Upper lobe of right lung (tissue), 1 donor: ENCODE results near the gene HCFC1R1. TPM values are rescaled to one million over a fixed set of nuclear protein-coding genes. Genes with fewer than 3 reads are reported as not detected.

ENCODE experiments used
- ATAC-seq: fragments of 200-7000 bp; cut with Tn5 transposase; one replicate; pipeline ENCODE4 v1.9.1; 2020; ENCODE audit warnings: mild to moderate bottlenecking, moderate library complexity
- DNase-seq: peaks from one replicate; pipeline ENCODE4 v3.0.0-alpha.2; 2020
- H3K27ac ChIP-seq: fragments of 200-600 bp; one replicate; pipeline ENCODE4 v1.8.0; 2022
- H3K27me3 ChIP-seq: fragments of 200-600 bp; one replicate; pipeline ENCODE4 v1.8.0; 2022; ENCODE audit warnings: mild to moderate bottlenecking
- H3K36me3 ChIP-seq: fragments of 200-600 bp; one replicate; pipeline ENCODE4 v1.8.0; 2022
- H3K4me1 ChIP-seq: fragments of 200-600 bp; one replicate; pipeline ENCODE4 v1.8.0; 2022
- H3K4me3 ChIP-seq: fragments of 200-600 bp; one replicate; pipeline ENCODE4 v1.8.0; 2022; ENCODE audit warnings: mild to moderate bottlenecking
- H3K9me3 ChIP-seq: fragments of 200-600 bp; one replicate; pipeline ENCODE4 v1.8.0; 2022
- intact Hi-C: fragments of 100-400 bp; cut with DNase I; formaldehyde crosslinking; loops from one replicate; pipeline ENCODE4 v1.11.0; 2022
- total RNA-seq: library from RNA; stranded (reverse); fragmentation: NEBNext Ultra II Directional; extraction: Animal tissue kit (Norgen Biotek cat#: 25700); gene quantifications from one replicate; pipeline ENCODE4 v1.2.1, GENCODE V29; 2021
- TF ChIP-seq, protein P1 (sequence below): fragments of 200-600 bp; IDR thresholded peaks from one replicate; pipeline ENCODE4 v1.8.0; 2022; ENCODE audit warnings: antibody characterized with exemption
- donor health status: DM: no; HTN: yes; CAD: no; lungs with severe emphysema.

The HCFC1R1 gene
- total RNA-seq, 1 donor from 2014 or later = 55.7 TPM

DNA sequence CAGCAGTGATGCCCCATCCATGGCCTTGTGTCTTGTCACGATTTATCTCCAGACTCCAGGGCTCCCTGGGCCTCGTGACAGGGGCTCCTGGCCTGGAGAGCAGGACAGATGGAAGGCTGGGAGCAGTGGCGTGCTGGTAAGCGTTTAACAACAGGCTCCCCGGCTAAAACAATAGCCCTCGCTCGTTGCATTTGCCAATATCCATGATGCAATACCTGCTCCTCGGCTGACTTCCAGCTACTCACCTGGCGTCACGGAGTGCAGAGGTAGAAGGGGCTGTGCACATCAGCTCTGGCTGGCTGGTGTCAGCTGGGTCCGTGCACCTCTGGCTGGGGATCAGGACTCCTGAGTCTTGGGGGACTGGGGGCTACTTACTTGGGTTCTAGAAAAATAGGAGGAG is 14.5 kb upstream of the HCFC1R1 start:
- Histone ChIP-seq H3K27ac (no peak overlapping the region), H3K4me1 (no peaks in the 10 kb centered on the region), H3K4me3 (no peak overlapping the region), H3K27me3 (peaks cover 62% of the 10 kb centered on the region), H3K9me3 (no peaks in the 10 kb centered on the region), H3K36me3 (no peaks in the 10 kb centered on the region)
- ATAC-seq (peak; percentile 39), DNase-seq (peak; percentile 75)
- TF ChIP-seq, protein P1, sequence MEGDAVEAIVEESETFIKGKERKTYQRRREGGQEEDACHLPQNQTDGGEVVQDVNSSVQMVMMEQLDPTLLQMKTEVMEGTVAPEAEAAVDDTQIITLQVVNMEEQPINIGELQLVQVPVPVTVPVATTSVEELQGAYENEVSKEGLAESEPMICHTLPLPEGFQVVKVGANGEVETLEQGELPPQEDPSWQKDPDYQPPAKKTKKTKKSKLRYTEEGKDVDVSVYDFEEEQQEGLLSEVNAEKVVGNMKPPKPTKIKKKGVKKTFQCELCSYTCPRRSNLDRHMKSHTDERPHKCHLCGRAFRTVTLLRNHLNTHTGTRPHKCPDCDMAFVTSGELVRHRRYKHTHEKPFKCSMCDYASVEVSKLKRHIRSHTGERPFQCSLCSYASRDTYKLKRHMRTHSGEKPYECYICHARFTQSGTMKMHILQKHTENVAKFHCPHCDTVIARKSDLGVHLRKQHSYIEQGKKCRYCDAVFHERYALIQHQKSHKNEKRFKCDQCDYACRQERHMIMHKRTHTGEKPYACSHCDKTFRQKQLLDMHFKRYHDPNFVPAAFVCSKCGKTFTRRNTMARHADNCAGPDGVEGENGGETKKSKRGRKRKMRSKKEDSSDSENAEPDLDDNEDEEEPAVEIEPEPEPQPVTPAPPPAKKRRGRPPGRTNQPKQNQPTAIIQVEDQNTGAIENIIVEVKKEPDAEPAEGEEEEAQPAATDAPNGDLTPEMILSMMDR = no peak
- intact Hi-C loops = no loop called here

DNA sequence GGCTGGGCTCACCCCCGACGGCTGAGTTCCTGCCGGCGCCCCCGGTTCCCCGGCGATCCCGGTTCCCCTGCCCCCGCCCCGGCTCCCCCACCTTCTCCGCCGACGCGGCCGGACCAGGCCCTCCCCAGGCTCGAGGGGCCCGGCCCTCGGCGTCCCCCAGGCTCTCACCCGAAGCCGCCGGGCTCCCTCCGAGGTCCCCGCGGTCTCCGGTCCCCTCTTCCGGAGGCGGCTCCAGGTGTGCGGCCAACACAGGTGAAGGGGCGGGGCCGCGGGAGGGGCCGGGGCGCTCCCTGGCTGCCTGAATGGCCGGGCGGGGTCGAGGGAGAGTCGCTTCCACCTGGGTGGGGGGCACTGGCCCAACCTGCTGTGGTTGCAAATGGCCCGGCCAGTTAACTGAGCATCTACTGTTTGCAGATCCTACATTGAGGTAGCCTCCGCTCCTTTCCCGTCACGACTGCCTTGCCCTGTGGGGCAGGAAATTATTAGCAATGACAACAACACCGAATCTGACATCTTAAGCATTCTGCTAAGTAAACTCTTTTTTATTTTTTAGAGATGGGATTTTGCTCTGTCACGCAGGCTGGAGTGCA is 13.1 kb upstream of the HCFC1R1 start, which contains the start of gene BICDL2:
Gene BICDL2, minus strand, starts transcription at position 219 of the 590 bp plus-strand sequence. CDS start 1,448 bp downstream, outside the sequence.
- TF ChIP-seq, protein P1 = no peak
- Histone ChIP-seq H3K36me3 (no peaks in the 10 kb centered on the region), H3K27me3 (peaks cover 58% of the 10 kb centered on the region), H3K4me1 (no peaks in the 10 kb centered on the region), H3K9me3 (no peaks in the 10 kb centered on the region), H3K4me3 (peak within 1 kb of the TSS; percentile 46), H3K27ac (peak within 1 kb of the TSS; percentile 36)
- DNase-seq (peak; percentile 86), ATAC-seq (peak; percentile 81)
- intact Hi-C loops = no loop called here

DNA sequence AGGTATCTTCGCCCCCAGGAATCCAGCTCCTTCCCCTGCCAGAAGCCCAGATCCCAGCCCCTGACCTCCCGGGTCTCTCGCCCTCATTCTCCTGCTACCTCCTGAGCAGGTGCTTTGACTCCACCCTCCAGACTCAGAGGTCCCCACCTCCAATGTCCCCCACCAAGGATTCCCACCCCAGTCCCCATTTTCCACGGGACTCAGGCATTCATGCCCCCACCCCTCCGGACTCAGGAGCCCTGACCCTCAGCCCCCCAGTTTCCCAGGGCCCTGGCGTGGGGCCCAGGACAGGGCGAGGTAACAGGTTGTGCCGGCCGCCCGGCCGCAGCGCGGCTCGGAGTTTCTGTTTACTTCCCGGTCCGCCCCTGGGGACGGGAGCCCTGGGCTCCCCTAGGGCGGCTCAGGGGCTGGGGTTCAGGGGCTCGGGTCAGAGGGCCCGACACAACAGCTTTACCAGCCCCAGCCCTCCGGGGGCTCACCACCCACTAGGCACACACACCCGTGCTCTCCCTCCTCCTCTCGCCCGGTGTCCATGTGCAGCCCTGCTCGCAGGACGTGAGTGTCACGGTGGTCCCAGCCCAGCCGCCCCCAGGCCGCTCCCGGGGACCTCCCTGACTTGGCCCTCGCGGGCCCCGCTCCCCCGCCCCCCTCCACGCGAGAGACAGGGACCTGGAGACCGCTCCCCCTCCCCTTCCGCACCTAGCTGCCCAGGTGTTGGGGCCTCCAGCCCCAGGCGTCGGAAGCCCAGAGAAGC is 12.4 kb upstream of the HCFC1R1 start:
- intact Hi-C loops = no loop called here
- Histone ChIP-seq H3K4me3 (peak overlapping the region; percentile 46), H3K4me1 (no peaks in the 10 kb centered on the region), H3K36me3 (no peaks in the 10 kb centered on the region), H3K9me3 (no peaks in the 10 kb centered on the region), H3K27ac (peak overlapping the region; percentile 36), H3K27me3 (peaks cover 52% of the 10 kb centered on the region)
- peak; percentile 51 for ATAC-seq
- DNase-seq = peak; percentile 77
- TF ChIP-seq, protein P1 = no peak

DNA sequence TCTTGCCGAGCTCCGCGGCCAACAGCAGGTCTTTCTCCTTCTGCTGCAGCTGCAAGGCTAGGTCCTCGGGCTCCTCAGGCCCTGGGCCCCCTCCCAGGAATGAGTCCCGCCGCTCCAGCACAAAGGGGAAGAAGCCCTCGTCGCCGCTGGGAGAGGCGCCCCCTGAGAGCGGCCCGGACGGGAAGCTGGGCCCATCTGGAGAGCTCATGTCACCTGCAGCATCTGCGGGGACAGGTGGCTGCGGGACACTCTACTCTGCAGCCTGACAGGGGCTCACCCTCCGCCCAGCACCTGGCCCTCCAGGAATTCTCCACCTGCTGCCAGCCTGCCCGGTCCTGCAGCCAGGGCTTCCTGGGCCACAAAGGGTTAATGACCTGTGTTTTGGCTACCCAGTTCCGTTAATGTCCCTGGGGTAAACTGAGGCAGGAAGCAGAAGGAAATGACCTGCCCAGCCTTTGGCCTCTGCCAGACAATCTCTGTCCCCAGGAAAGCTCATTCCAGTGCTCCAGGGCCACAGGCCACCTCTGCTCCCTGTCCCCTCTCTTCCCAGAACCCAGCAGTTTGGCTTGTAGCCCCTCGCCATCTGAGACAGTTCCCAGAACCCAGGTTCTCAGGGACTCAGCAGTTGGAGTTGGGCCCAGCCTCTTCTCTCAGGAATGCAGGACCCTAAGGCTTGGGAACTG is 11.7 kb upstream of the HCFC1R1 start:
- H3K27me3 ChIP-seq = peaks cover 55% of the 10 kb centered on the region
- ATAC-seq (no peak), DNase-seq (no peak)
- TF ChIP-seq, protein P1 = no peak
- peak overlapping the region; percentile 46 for H3K4me3 ChIP-seq
- H3K9me3 ChIP-seq = no peaks in the 10 kb centered on the region
- H3K36me3 ChIP-seq = no peaks in the 10 kb centered on the region
- H3K27ac ChIP-seq = no peak overlapping the region
- no peaks in the 10 kb centered on the region for H3K4me1 ChIP-seq
- intact Hi-C loops = no loop called here

DNA sequence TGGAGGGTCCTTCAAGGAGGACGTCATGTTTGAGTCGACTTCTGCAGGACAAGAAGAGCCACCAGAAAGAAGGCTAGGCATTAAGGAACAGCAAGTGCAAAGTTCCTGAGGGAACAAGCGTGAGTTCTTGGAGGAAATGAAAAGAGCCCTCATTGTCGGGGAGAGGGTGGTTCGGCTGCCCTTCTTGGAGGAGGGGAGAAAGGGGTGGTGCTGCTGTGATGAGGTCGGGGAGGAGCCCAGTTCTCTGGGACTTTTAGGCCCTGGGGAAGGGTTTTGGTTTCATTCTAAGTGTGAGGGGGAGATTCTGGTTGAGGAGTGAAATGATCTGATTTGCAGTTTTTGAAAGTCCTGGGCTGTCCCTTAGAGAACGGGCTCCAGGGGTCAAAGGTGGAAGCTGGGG is 8.9 kb upstream of the HCFC1R1 start:
- peaks cover 8% of the 10 kb centered on the region for H3K4me1 ChIP-seq
- TF ChIP-seq, protein P1 = no peak
- intact Hi-C loops = no loop called here
- no peaks in the 10 kb centered on the region for H3K9me3 ChIP-seq
- H3K36me3 ChIP-seq = no peaks in the 10 kb centered on the region
- ATAC-seq (no peak), DNase-seq (no peak)
- no peak overlapping the region for H3K27ac ChIP-seq
- H3K27me3 ChIP-seq = peaks cover 59% of the 10 kb centered on the region
- no peak overlapping the region for H3K4me3 ChIP-seq
